ENCODE results near the gene SIDT1. TPM values are rescaled to one million over a fixed set of nuclear protein-coding genes. Genes with fewer than 3 reads are reported as not detected.

Gene SIDT1
- total and polyA plus RNA-seq, 12 donors: 0.32 to 2.4 (median 0.77) TPM

- peak overlapping the region in 3 of 10 donors; percentile 62 to 69 (median 64) for H3K4me3 ChIP-seq
- no peaks in the 10 kb centered on the region for H3K36me3 ChIP-seq
- 68 to 71% methylated on average over 4 of the region's 4 CpGs for WGBS, 2 donors
- DNase-seq: no peak
- H3K4me1 ChIP-seq: peaks cover 0 to 18% (median 13%) of the 10 kb centered on the region in 9 donors
- no peak for TF ChIP-seq CTCF (IDR thresholded peaks at IDR 0.05)
- no peaks in the 10 kb centered on the region for H3K9me3 ChIP-seq
- no peak for ATAC-seq
- no peak overlapping the region for H3K27ac ChIP-seq
- intact Hi-C loops (cut with DNase I): no loop called here
- peaks cover 0 to 46% (median 34%) of the 10 kb centered on the region in 7 donors for H3K27me3 ChIP-seq
These were observed 2.0 kb downstream of the SIDT1 start for GRCh38 chr3:113534365-113534764.

GRCh38 chr3:113535898-113536297 lies 3.5 kb downstream of the SIDT1 start:
- Histone ChIP-seq H3K27ac (no peak overlapping the region), H3K27me3 (peaks cover 0 to 46% (median 36%) of the 10 kb centered on the region in 7 donors), H3K4me3 (no peak overlapping the region), H3K36me3 (no peaks in the 10 kb centered on the region), H3K4me1 (peaks cover 0 to 18% (median 13%) of the 10 kb centered on the region in 9 donors), H3K9me3 (no peaks in the 10 kb centered on the region)
- TF ChIP-seq CTCF (IDR thresholded peaks at IDR 0.05): no peak
- ATAC-seq (no peak), DNase-seq (no peak)
- intact Hi-C loops (cut with DNase I): no loop called here
- WGBS, 2 donors: 62 to 68% methylated on average over 5 of the region's 5 CpGs

GRCh38 chr3:113536627-113537101 lies 4.3 kb downstream of the SIDT1 start:
- Histone ChIP-seq H3K36me3 (no peaks in the 10 kb centered on the region), H3K27ac (no peak overlapping the region), H3K27me3 (peaks cover 0 to 41% (median 35%) of the 10 kb centered on the region in 7 donors), H3K4me3 (no peak overlapping the region), H3K9me3 (peaks cover 0 to 6% (median 0%) of the 10 kb centered on the region in 11 donors), H3K4me1 (peaks cover 0 to 18% (median 13%) of the 10 kb centered on the region in 9 donors)
- TF ChIP-seq CTCF (IDR thresholded peaks at IDR 0.05): no peak
- ATAC-seq (no peak), DNase-seq (no peak)
- intact Hi-C loops (cut with DNase I): no loop called here

- Histone ChIP-seq H3K4me1 (peaks cover 0 to 15% (median 10%) of the 10 kb centered on the region in 9 donors), H3K9me3 (peaks cover 0 to 11% (median 0%) of the 10 kb centered on the region in 11 donors), H3K27me3 (peaks cover 0 to 36% (median 32%) of the 10 kb centered on the region in 7 donors), H3K36me3 (no peaks in the 10 kb centered on the region), H3K27ac (no peak overlapping the region), H3K4me3 (no peak overlapping the region)
- intact Hi-C loops (cut with DNase I): no loop called here
- no peak for ATAC-seq
- no peak for TF ChIP-seq CTCF (IDR thresholded peaks at IDR 0.05)
- DNase-seq: no peak
These were observed 4.8 kb downstream of the SIDT1 start for GRCh38 chr3:113537155-113537554.

Data from heart right ventricle (tissue), 16 donors.